ENCODE measurements around the gene LIMK1.
"Not testable (repeated sequence)": the region's sequence is repeated elsewhere in the genome, so short reads cannot be mapped to it uniquely, and the experiment has no call there.

LIMK1 gene

DNA sequence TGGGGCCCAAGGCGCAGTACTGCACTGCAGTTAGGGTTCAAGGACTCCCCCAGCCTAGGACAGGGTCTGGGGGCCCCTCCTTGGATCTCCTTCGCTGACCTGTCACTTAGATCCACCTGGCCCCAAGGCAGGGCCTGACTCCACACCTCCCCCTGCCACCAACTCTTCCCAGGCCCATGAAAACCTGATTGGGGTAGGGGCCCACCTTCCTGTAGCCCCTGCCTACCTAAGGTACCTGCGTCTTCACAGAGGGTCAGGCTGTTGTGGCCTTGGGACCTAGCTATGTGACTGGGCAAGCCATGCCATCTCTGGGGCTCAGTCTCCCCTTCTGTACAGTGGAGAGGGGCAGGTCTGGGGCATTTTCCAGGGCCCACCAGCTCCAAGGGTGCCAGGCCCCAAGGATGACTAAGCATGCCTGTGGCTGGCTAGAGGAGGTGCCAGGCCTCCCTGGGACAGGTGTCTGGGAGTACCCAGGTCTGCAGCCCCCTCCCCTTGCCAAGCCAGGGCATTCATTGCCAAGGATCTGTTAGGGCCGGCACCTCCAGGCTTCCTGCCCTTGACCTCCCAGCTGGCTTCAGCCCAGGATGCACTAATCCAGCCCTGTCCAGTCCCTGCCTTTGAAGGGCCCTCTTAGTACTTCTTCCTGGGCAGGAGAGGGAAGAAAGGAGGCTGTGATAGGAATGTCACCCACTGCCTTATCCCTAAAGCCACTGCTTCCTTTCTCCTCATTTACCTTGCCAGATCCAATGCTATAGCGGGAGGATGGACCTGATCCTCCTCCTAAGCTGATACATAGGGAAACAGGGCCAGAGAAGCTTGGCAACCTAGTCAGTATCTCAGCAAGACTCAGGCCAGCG lies 1.3 kb downstream of the LIMK1 start:
- DNase-seq (ENCODE audit: low spot score): no peak

DNA sequence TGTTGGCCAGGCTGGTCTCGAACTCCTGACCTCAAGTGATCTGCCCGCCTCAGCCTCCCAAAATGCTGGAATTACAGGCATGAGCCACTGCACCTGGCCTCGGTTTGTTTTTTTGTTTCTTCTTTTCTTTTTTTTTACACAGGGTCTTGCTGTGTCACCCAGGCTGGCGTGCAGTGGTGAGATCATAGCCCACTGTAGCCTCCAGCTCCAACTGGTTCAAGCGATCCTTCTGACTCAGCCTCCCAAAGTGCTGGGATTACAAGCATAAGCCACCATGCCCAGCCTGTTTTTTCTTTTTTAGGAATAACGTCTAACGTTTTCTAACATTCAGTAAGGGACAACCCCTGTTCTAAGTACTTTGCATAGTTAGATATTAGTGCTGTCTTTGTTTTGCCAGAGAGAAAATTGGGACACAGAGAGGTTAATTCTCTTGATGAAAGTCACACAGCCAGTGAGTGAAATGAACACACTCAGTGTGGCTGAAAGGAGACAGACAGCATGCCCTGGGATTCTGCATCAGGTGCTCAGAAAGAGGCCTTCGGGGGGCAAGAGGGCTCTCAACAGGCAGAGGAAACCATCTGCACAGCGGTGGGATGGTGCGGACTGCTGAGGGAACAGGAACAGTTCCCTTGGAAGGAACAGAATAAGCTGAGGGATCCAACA lies 4.3 kb downstream of the LIMK1 start:
- no peak for DNase-seq (ENCODE audit: low spot score)

DNA sequence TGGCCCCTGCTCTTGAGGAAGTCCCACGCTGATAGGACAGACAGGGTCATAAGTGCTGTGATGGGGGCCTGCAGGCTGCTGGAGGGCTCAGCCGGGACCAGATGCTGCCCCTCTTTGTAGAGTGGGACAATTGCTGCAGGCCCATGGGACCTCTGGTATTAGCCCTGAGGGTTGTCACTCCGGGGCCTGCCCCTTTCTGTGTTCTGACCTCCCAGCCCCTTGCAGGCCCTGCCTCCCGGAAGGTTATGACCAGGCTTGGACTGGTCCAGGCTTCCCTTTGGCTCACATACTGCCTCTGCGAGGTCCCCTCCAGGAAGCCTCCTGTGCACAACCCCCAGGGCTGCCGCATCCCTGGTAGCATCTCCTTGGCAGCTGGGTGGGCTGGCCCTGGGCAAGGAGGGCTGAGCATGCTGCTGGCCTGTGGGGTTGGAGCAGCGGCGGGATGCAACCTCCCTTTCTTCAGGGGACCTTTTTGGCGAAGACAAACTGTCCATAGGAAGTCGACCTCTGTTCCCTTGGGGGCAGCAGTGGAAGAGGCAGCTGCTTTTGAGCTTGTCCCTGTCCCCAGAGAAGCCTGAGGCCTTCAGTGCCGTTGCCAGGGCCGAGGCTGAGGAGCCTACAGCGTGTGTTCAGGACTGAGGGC lies 8.8 kb downstream of the LIMK1 start:
- DNase-seq (ENCODE audit: low spot score): peak; percentile 34

DNA sequence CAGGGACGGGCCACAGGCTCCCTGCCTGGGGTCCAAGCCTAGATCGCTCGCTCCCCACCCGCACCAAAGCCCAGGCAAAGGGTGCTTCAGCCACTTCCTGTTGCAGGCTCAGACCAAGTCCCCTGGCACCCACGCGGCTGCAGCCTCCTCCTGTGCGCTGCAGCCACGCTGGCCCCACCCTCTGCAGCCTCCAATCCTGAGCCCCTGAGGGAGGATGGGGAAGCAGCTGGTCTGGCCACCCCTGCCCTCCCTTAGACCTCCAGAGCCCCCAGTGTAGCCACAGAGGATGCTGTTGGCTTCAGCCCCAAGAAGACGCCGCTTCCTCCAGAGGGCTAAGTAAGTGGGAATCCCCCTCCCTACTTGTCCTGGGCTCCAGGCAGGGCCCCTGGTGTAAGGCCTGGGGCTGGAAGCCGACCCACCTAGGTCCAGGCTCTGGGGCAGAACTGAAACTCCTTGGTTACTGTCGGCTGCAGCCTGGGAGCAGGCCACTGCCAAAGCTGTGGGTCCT lies 9.4 kb downstream of the LIMK1 start:
- DNase-seq (ENCODE audit: low spot score): peak; percentile 35

DNA sequence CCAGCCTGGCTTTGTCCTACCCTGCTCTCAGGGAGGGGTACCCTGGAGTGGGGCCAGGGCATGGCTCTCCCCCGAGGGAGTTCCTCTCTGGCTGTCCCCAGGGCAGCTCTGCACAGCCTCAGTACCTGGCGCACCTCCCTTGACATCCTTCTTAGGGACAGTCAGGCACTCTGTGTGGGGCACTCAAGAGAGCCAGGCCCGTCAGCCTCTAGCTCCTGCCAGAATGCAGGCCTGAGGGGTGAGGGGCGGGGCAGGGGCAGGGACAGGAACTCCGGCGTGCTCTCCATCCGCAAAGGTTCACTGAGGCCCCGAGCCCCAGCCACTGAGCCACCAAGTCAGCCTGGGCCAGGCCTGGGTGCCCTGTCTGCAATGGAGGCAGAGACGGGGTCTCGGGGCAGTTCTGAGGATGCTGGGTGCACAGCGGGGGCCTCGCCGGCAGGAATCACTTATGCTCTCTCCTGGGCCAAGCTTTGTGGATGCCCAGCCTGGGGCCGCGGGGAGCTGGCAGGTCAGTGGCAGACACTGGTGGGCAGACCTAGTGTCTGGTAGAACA lies 10.1 kb downstream of the LIMK1 start:
- no peak for DNase-seq (ENCODE audit: low spot score)

DNA sequence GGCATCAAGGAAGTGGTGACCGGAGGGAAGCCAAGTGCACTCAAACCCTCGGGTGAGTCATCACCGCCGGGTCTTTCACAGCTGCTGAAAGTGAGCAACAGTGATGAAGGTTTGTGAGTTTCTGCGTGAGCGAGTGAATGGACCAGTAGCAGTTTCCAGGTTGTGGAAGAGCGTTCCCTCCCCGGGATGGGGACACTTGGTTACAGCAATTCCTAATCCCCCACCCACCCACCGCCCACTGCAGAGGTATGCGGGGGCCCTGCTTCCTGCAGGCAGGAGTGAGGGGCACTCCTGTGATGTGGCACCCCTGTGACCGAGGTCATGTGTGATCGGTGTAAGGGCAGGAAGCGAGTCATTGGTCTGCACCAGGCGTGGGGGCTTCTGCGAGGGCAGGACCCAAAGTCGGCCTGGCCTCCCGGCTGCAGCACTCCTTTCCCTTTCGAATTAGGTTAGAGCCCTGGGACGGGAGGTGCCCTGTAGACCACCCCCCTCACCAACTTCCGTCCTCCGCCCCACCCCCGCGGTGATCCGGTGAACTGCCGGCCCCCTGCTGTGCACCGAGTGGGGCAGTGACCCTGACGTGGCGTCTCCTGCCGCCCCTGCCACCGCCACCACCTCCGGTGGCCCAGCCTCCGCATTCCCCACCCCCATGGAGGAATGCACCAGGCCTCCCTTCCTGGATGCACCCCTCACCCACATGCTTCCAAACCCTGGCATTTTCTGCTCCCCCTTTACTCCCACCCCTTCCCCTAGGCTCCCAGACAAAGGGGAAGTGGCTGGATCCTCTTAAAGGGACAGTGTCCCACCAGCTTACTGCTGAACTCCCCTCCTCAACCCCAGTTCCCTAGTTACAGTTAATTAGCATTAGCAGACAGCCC lies 10.9 kb downstream of the LIMK1 start:
- DNase-seq (ENCODE audit: low spot score): peak; percentile 93

DNA sequence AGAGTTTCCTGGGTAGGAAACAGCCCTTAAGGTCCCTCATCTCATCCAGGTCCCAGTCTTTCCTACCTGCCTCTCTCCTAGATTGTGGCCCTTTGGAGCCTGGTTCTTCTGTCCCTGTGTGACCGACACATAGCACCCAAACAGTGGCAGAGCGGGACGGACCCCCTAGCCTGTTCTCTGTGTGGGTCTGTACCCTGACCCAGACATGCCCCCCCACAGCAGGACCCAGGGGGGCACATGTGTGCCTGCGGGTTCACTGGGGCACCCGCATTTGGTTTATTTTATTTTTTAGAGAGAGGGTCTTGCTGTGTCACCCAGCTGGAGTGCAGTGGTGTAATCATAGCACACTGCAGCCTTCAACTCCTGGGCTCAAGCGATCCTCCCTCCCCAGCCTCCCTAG lies 11.5 kb downstream of the LIMK1 start:
- no peak for DNase-seq (ENCODE audit: low spot score)

DNA sequence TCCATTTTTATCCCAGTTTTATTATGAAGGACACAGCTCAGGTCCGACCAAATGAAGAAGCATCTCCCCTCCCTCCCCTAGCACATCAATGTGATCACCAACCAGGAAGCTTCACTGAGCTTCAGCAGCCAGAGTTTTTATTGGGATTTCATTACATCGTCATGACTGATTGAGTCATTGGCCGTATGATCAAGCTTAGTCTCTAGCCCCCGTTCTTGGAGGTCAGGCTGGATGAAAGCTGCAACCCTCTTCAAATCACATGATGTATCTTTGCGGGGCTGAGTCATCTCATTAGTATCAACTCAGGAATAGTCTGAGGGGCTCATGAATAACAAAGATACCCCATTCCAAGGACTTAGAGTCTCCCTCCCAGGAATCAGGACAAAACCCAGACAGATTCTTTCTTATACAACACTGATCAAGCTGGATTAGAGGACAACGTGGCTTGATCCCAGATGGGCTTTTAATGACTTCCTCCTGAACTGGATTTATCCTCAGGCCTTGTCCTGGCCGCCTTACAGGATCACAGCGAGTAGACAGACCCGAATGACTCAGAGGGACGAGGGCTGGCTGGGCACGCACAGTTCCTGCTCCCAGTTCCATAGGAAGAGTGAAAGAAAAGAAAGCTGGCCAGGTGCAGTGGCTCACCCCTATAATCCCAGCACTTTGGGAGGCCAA lies 14.5 kb downstream of the LIMK1 start:
- DNase-seq (ENCODE audit: low spot score): peak; percentile 52

DNA sequence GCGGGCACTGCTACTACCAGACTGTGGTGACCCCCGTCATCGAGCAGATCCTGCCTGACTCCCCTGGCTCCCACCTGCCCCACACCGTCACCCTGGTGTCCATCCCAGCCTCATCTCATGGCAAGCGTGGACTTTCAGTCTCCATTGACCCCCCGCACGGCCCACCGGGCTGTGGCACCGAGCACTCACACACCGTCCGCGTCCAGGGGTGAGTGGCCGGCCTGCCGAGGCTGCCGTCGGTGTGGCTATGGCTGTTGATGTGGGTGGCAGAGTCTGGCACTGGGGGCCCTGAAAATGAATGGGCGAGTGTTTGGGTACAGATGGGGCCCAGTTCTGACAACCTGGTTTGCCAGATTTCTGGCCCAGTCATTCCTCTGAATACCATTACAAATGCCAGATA lies 15.4 kb downstream of the LIMK1 start:
- no peak for DNase-seq (ENCODE audit: low spot score)

DNA sequence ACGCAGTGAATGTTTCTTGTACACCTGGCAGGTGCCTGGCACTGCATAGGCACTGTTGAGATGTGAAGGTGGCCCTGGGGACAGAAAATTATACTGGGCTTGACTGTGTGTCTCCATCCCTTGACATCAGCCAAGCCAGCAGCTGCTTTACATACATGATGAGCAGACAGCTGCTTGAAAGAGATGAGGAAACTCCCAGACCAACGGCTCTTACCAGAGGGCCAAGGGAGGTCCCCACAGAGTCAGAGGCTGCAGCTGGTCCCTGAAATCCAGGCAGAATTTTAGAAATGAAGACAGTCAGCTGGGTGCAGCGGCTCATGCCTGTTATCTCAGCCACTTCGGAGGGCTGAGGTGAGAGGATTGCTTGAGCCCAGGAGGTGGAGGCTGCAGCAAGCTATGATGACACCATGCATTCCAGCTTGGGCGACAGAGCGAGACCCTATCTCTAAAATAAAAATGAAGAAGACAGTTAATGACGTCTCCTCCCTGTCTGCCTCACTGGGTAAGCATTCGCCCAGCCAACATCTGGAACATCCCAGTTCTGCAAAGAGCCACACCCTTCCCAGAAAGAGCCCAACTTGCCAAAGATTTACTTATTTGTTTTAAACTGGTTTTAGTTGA lies 17.6 kb downstream of the LIMK1 start:
- DNase-seq (ENCODE audit: low spot score): no peak

DNA sequence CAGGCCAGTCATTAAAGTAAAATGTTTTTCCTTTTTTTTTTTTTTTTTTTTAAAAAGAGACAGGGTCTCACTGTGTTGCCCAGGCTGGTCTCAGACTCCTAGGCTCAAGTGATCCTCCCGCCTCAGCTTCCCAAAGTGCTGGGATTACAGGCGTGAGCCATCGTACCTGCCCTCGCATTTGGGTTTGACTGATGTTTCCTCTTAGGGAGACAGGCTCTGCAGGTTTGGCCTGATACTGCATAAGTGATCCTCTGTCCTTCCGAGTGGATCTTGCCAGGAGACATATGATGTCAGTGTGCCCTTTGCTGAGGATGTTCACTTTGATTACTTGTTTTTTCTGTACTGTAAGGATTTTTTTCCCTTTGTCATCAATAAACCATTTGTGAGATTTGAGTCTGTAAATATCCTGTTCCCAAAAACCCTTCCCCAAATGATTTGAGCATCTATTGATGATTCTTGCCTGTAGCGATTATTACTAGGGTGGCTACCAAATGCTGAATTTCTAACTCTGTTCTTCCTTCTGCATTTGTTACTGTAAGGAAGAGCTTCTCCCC lies 19.7 kb downstream of the LIMK1 start:
- DNase-seq (ENCODE audit: low spot score): no peak

DNA sequence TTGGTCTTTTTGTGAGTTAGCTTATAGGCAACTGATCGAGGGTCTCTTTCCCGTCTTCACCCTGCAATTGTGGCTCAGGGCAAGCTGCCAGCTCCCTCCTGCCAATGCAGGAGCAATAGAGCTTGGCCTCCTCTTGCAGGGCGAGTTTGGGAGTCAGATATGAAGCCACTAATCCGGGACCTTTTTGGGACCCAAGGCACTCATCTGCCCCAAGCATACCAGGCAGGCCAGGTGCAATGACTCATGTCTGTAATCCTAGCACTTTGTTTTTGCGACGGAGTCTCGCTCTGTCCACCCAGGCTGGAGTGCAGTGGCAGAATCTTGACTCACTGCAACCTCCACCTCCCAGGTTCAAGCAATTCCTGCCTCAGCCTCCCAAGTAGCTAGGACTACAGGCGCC lies 21.1 kb downstream of the LIMK1 start:
- DNase-seq (ENCODE audit: low spot score): no peak

DNA sequence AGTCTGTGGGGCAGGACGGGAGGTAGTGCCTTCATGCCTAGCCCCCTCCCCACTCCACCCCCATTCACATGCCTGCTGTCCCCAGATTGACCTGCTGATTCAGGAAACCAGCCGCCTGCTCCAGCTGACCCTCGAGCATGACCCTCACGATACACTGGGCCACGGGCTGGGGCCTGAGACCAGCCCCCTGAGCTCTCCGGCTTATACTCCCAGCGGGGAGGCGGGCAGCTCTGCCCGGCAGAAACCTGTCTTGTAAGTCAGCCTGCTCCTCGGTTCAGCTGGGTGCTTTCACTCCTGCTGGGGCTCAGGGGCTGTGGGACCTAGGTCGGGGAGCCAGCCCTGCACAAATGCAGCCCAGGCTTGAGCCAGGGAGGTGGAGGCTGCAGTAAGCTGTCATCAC lies 22.4 kb downstream of the LIMK1 start:
- DNase-seq (ENCODE audit: low spot score): no peak

DNA sequence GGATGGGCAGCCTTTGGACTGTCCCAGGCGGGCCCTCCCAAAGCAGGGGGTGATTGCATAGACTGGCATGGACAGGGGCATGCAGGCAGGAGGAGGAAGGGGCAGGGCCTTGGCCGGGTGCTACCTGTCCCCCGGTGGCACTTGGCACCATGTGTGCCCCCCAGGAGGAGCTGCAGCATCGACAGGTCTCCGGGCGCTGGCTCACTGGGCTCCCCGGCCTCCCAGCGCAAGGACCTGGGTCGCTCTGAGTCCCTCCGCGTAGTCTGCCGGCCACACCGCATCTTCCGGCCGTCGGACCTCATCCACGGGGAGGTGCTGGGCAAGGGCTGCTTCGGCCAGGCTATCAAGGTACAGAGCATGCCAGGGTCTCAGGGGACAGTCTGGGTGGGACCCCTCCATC lies 23.2 kb downstream of the LIMK1 start:
- no peak for DNase-seq (ENCODE audit: low spot score)

DNA sequence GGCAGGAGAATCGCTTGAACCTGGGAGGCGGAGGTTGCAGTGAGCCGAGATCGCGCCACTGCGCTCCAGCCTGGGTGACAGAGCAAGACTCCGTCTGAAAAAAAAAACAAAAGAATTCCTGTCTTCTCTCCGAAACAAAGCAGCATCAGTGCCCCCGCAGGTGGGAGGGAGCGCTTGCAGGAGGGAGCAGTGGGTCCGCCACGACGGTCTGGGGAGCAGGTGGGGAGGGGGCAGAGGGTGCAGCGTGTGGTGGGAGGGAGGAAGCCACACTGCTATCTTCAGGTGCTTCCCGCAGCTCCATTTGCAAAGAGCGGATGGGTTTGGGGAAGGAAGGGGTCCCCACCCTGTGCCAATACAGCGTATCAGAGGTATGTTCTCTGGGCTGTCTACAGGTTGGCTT lies 31.7 kb downstream of the LIMK1 start:
- DNase-seq (ENCODE audit: low spot score): no peak

DNA sequence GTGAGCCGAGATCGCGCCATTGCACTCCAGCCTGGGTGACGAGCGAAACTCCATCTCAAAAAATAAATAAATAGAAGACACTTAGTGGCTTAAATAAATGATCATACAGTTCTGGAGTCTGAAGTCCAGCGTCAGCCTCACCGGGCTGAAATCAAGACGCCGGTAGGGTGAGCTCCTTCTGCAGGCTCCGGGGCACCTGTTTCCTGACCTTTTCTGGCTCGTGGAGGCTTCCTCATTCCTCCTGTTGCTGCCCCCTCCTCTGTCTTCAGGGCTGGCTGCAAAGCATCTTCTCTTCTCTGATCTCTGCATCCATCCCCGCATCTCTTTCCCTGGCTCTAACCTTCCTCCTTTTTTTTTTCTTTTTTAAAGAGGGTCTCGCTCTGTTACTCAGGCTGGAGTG lies 32.8 kb downstream of the LIMK1 start:
- no peak for DNase-seq (ENCODE audit: low spot score)

DNA sequence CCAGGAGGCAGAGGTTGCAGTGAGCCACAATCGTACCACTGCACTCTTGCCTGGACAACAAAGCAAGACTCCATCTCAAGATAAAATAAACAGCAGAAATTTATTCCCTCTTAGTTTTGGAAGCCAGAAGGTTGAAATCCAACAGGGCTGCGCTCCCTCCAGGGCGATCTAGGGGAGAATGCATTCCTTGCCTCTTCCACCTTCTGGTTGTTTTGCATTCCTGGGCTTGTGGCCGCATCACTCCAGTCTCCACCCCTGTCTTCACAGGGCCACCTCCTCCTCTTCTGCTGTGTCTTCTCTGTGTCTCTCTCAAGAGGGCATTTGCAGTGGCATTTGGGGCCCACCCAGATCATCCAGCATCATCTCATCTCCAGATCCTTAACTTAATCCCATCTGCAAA lies 36.2 kb downstream of the LIMK1 start:
- no peak for DNase-seq (ENCODE audit: low spot score)

DNA sequence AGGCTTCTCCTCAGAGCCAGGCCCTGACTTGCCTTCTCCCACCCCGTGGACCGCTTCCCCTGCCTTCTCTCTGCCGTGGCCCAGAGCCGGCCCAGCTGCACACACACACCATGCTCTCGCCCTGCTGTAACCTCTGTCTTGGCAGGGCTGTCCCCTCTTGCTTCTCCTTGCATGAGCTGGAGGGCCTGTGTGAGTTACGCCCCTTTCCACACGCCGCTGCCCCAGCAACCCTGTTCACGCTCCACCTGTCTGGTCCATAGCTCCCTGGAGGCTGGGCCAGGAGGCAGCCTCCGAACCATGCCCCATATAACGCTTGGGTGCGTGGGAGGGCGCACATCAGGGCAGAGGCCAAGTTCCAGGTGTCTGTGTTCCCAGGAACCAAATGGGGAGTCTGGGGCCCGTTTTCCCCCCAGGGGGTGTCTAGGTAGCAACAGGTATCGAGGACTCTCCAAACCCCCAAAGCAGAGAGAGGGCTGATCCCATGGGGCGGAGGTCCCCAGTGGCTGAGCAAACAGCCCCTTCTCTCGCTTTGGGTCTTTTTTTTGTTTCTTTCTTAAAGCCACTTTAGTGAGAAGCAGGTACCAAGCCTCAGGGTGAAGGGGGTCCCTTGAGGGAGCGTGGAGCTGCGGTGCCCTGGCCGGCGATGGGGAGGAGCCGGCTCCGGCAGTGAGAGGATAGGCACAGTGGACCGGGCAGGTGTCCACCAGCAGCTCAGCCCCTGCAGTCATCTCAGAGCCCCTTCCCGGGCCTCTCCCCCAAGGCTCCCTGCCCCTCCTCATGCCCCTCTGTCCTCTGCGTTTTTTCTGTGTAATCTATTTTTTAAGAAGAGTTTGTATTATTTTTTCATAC lies 38.0 kb downstream of the LIMK1 start:
- DNase-seq (ENCODE audit: low spot score): no peak

DNA sequence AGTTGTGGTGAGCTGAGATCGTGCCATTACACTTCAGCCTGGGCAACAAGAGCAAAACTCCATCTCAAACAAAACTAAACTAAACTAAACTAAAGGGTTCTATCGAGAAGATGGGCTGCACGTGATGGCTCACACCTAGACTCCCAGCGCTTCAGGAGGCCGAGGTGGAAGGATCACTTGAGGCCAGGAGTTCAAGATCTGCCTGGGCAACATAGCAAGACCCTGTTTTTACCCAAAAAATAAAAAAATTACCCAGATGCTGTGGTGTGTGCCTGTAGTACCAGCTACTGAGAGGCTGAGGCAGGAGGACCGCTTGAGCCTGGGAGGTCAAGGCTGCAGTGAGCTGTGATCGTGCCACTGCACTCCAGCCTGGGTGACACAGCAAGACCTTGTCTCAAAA lies 40.3 kb downstream of the LIMK1 start:
- not testable (repeated sequence) for DNase-seq (ENCODE audit: low spot score)
